ENCODE measurements around the gene INTS11. TPM values are rescaled to one million over a fixed set of nuclear protein-coding genes. Genes with fewer than 3 reads are reported as not detected.

The INTS11 gene
- total and polyA plus RNA-seq, 2 of the 13 experiments (the other 11 are each of a cell fraction or from before 2014, with no cell fraction given) = 52.8 to 94.8 TPM

GRCh38 chr1:1307923-1308755 is 16.3 kb downstream of the INTS11 start, which contains the start of the genes ACAP3 and PUSL1 (continued):
- 0 out of 2 replicates have a peak, but pooled peaks have one; percentile 23 for TF ChIP-seq ZNF770 (CRISPR knock-in tag; IDR thresholded peaks at IDR 0.05)
- TF ChIP-seq, protein P1, sequence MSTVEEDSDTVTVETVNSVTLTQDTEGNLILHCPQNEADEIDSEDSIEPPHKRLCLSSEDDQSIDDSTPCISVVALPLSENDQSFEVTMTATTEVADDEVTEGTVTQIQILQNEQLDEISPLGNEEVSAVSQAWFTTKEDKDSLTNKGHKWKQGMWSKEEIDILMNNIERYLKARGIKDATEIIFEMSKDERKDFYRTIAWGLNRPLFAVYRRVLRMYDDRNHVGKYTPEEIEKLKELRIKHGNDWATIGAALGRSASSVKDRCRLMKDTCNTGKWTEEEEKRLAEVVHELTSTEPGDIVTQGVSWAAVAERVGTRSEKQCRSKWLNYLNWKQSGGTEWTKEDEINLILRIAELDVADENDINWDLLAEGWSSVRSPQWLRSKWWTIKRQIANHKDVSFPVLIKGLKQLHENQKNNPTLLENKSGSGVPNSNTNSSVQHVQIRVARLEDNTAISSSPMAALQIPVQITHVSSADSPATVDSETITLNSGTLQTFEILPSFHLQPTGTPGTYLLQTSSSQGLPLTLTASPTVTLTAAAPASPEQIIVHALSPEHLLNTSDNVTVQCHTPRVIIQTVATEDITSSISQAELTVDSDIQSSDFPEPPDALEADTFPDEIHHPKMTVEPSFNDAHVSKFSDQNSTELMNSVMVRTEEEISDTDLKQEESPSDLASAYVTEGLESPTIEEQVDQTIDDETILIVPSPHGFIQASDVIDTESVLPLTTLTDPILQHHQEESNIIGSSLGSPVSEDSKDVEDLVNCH (CRISPR knock-in tag; IDR thresholded peaks at IDR 0.05) = no peak
- TF ChIP-seq, protein P2, sequence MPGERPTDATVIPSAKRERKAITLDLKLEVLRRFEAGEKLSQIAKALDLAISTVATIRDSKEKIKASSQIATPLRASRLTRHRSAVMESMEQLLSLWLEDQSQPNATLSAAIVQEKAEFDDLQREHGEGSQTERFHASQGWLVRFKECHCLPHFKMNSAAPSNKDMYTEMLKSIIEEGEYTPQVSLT (CRISPR knock-in tag; IDR thresholded peaks at IDR 0.05; ENCODE audit: borderline replicate concordance, low read depth) = no peak
- no peak for TF ChIP-seq PBX3 (CRISPR knock-in tag; IDR thresholded peaks at IDR 0.05; ENCODE audit: borderline replicate concordance)
- TF ChIP-seq ZNF878 (CRISPR knock-in tag; IDR thresholded peaks at IDR 0.05) = no peak
- TF ChIP-seq TEAD2 (CRISPR knock-in tag; IDR thresholded peaks at IDR 0.05) = no peak
- no peak for TF ChIP-seq TCF7 (IDR thresholded peaks at IDR 0.05; ENCODE audit: low read depth)
- peak; percentile 63 for TF ChIP-seq KAT8 (CRISPR knock-in tag; IDR thresholded peaks at IDR 0.05)
- peak; percentile 75 for TF ChIP-seq ELF1 (CRISPR knock-in tag; IDR thresholded peaks at IDR 0.05)
- TF ChIP-seq, protein P3, sequence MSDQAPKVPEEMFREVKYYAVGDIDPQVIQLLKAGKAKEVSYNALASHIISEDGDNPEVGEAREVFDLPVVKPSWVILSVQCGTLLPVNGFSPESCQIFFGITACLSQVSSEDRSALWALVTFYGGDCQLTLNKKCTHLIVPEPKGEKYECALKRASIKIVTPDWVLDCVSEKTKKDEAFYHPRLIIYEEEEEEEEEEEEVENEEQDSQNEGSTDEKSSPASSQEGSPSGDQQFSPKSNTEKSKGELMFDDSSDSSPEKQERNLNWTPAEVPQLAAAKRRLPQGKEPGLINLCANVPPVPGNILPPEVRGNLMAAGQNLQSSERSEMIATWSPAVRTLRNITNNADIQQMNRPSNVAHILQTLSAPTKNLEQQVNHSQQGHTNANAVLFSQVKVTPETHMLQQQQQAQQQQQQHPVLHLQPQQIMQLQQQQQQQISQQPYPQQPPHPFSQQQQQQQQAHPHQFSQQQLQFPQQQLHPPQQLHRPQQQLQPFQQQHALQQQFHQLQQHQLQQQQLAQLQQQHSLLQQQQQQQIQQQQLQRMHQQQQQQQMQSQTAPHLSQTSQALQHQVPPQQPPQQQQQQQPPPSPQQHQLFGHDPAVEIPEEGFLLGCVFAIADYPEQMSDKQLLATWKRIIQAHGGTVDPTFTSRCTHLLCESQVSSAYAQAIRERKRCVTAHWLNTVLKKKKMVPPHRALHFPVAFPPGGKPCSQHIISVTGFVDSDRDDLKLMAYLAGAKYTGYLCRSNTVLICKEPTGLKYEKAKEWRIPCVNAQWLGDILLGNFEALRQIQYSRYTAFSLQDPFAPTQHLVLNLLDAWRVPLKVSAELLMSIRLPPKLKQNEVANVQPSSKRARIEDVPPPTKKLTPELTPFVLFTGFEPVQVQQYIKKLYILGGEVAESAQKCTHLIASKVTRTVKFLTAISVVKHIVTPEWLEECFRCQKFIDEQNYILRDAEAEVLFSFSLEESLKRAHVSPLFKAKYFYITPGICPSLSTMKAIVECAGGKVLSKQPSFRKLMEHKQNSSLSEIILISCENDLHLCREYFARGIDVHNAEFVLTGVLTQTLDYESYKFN (CRISPR knock-in tag; conservative IDR thresholded peaks at IDR 0.05) = peak; percentile 47
- TF ChIP-seq NCOA1 (CRISPR knock-in tag; IDR thresholded peaks at IDR 0.05) = no peak
- peak; percentile 87 for TF ChIP-seq SKI (IDR thresholded peaks at IDR 0.05; ENCODE audit: partially characterized antibody)
- no peak for TF ChIP-seq ZFP62 (CRISPR knock-in tag; IDR thresholded peaks at IDR 0.05)
- TF ChIP-seq YEATS4 (CRISPR knock-in tag; IDR thresholded peaks at IDR 0.05; ENCODE audit: borderline replicate concordance) = peak; percentile 93
- TF ChIP-seq SPEN (CRISPR knock-in tag; IDR thresholded peaks at IDR 0.05; ENCODE audit: low read depth) = 0 out of 2 replicates have a peak, but pooled peaks have one; percentile 18
- no peak for TF ChIP-seq KLF13 (CRISPR knock-in tag; IDR thresholded peaks at IDR 0.05)
- TF ChIP-seq PHF21A (CRISPR knock-in tag; IDR thresholded peaks at IDR 0.05) = peak; percentile 80
- peak; percentile 52 for TF ChIP-seq IKZF4 (CRISPR knock-in tag; IDR thresholded peaks at IDR 0.05; ENCODE audit: borderline replicate concordance, low read depth, not compliant biosample characterization)
- TF ChIP-seq ZFP37 (CRISPR knock-in tag; IDR thresholded peaks at IDR 0.05; ENCODE audit: borderline replicate concordance) = no peak
- no peak for TF ChIP-seq CC2D1A (CRISPR knock-in tag; IDR thresholded peaks at IDR 0.05)
